Ovary (tissue), 9 donors: Measurements from ENCODE around the gene ALOX12B. TPM values are rescaled to one million over a fixed set of nuclear protein-coding genes. Genes with fewer than 3 reads are reported as not detected.

ENCODE experiments used
- DNase-seq, 5 donors: peaks; one replicate each; pipeline ENCODE4 v3.0.0-alpha.2; 2019 to 2020
- H3K27ac ChIP-seq, 2 donors: fragments of 200-600 bp; one replicate each; pipeline versions ENCODE4 v1.5.1 to v1.8.0; 2019 to 2022
- H3K27me3 ChIP-seq: fragments of 200-600 bp; one replicate; pipeline ENCODE4 v1.8.0; 2022
- H3K36me3 ChIP-seq: fragments of 200-600 bp; sonication (generic); one replicate; pipeline ENCODE4 v1.5.1; 2019
- H3K4me1 ChIP-seq: one replicate; pipeline ENCODE4 v1.8.1; 2013; ENCODE audit warnings: mild to moderate bottlenecking, moderate library complexity; ENCODE audit not compliant: insufficient read depth
- H3K4me3 ChIP-seq: fragments of 200-600 bp; sonication (generic); one replicate; pipeline ENCODE4 v1.5.1; 2017
- H3K9me3 ChIP-seq, 2 donors: fragments of 200-600 bp in 1 of 2; sonication (generic) in 1 of 2; one replicate each; pipeline versions ENCODE4 v1.5.1 to v1.8.1; 2013 to 2019; ENCODE audit warnings: mild to moderate bottlenecking in 1 of 2, moderate library complexity in 1 of 2
- EP300 ChIP-seq: sonication (generic); formaldehyde crosslinking; IDR thresholded peaks from one replicate; pipeline ENCODE4 v1.6.1; 2017; ENCODE audit warnings: antibody characterized with exemption
- POLR2A ChIP-seq: fragments of 450-650 bp; IDR thresholded peaks from one replicate; pipeline ENCODE4 v1.6.1; 2017; ENCODE audit warnings: antibody characterized with exemption, mild to moderate bottlenecking, moderate library complexity
- WGBS, 3 donors: extraction: QIAGEN DNeasy Blood & Tissue Kit in 1 of 3; methylation state at CpG; one replicate each; pipeline versions ENCODE4 v1.1.5 to v1.1.7; 2013 to 2017; 5-methylcytosine and 5-hydroxymethylcytosine counted together
- intact Hi-C, 4 donors: fragments of 100-400 bp; cut with DNase I; formaldehyde crosslinking; loops; one replicate each; pipeline versions ENCODE4 v1.11.0 to v1.15.1; 2022 to 2023
- polyA plus RNA-seq, 2 donors: library from polyadenylated mRNA; stranded (reverse); fragments of 200-250 nt in 1 of 2; fragments of 350-450 nt in 1 of 2; fragmentation: Illumina TruSeq in 1 of 2; extraction: RNeasy Lipid Tissue Mini Kit (QIAGEN cat#74804) in 1 of 2; gene quantifications; one replicate each; pipeline ENCODE4 v1.2.3, GENCODE V29; 2013 to 2014
- total RNA-seq, 7 donors: library from RNA; depleted of rRNA in 2 of 7; stranded (reverse); fragments of >200 nt in 2 of 7; fragmentation: NEBNext Ultra II Directional in 3 of 7; extraction: Animal tissue kit (Norgen Biotek cat#: 25700) in 3 of 7; gene quantifications; one replicate each; pipeline versions ENCODE4 v1.1.0 to v1.2.4, GENCODE V29; 2016 to 2023
- TF ChIP-seq, protein P1 (sequence below), 3 donors: fragments of 450-650 bp in 2 of 3; fragments of 200-600 bp in 1 of 3; IDR thresholded peaks; one replicate each; pipeline versions ENCODE4 v1.5.1 to v1.8.0; 2016 to 2022; ENCODE audit warnings: antibody characterized with exemption in 3 of 3, mild to moderate bottlenecking in 1 of 3
- donor health status: DM: no; HTN: no; CAD: no; lungs with moderate emphysema.
- donor health status: DM: no; HTN: no; CAD: no.
- donor health status: Bipolar disorder and iron deficiency.
- donor health status: DM: yes; HTN: yes; CAD: no.
- donor health status: DM: no; HTN: no; CAD: no.
- donor health status: DM: yes; HTN: yes; CAD: no.

Gene ALOX12B
- total and polyA plus RNA-seq, 9 donors = 0.70 TPM; not detected in 8

DNA sequence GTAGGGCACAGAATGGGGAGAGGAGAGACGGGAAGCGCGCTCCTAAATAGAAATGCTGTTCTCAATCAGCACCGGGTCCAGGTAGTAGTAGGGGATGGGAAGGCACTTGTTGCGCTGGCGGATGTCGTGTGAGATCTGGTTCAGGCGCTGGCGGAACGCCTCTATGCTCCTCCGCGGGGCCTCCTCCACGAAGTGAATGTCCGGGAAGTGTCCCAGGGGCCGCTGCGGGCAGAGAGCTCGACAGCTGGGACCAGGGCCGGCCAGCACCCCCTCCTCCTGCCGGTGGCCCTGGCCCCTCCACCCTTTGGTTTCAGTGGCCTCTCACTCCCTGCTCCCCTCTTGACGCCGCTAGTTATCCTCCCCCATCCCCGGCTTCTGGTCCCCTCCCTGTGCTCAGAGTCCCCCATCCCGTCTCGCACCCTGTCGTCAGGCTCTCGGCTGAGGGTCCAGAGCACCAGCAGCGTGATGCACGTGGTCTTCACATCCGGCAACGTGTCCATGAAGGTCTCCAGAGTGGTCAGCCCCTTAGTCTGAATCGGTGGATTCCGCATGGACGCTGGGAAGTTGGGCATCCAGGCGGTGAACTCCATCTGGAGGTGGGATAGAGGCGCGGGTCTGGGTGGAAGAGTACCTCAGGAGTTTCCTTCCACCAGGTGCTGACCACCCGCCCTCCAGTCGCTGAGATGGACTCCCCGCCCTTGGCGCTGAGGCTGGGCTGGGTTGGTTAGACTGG lies 14.6 kb downstream of the ALOX12B start:
- 2 to 3% (median 3%) methylated on average over 40 of the region's 40 CpGs for WGBS, 3 donors
- H3K36me3 ChIP-seq = no peaks in the 10 kb centered on the region
- H3K9me3 ChIP-seq = no peaks in the 10 kb centered on the region
- H3K4me3 ChIP-seq = no peak overlapping the region
- no peak for DNase-seq
- no peaks in the 10 kb centered on the region for H3K27me3 ChIP-seq
- no peaks in the 10 kb centered on the region for H3K4me1 ChIP-seq
- intact Hi-C loops = loop anchor here in 2 of 4 donors (5.0 to 10.0 kb wide), 2 partner anchors 229 to 232 kb away; no protein-coding TSS in a partner anchor
- TF ChIP-seq, protein P1, sequence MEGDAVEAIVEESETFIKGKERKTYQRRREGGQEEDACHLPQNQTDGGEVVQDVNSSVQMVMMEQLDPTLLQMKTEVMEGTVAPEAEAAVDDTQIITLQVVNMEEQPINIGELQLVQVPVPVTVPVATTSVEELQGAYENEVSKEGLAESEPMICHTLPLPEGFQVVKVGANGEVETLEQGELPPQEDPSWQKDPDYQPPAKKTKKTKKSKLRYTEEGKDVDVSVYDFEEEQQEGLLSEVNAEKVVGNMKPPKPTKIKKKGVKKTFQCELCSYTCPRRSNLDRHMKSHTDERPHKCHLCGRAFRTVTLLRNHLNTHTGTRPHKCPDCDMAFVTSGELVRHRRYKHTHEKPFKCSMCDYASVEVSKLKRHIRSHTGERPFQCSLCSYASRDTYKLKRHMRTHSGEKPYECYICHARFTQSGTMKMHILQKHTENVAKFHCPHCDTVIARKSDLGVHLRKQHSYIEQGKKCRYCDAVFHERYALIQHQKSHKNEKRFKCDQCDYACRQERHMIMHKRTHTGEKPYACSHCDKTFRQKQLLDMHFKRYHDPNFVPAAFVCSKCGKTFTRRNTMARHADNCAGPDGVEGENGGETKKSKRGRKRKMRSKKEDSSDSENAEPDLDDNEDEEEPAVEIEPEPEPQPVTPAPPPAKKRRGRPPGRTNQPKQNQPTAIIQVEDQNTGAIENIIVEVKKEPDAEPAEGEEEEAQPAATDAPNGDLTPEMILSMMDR (IDR thresholded peaks at IDR 0.05) = no peak
- TF ChIP-seq POLR2A (no peak), EP300 (no peak)
- H3K27ac ChIP-seq = no peak overlapping the region

DNA sequence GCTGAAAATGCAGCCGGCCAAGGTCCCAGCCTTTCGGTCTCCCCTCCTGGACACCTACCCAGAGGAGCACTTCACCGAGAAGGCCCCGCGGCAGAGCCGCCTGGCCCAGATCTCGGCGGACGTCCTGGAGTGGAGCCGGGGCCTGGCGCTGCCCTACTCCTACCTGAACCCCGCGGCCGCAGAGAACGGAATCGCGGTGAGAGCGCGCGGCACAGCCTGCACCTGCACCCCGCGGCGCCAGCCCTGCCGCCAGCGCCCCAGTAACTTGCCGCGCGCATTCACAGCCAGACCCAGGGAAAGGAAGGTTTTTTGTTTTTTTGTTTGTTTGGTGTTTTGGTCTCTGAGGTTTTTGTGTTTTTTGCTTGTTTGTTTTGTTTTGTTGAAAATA lies 15.2 kb downstream of the ALOX12B start:
- Histone ChIP-seq H3K4me1 (no peaks in the 10 kb centered on the region), H3K27me3 (no peaks in the 10 kb centered on the region), H3K36me3 (no peaks in the 10 kb centered on the region), H3K9me3 (no peaks in the 10 kb centered on the region), H3K27ac (no peak overlapping the region), H3K4me3 (no peak overlapping the region)
- TF ChIP-seq EP300 (no peak), POLR2A (no peak)
- TF ChIP-seq, protein P1 (IDR thresholded peaks at IDR 0.05) = no peak
- DNase-seq = no peak
- intact Hi-C loops = loop anchor here in 2 of 4 donors (5.0 to 10.0 kb wide), 2 partner anchors 230 to 232 kb away; no protein-coding TSS in a partner anchor
- 4 to 7% (median 6%) methylated on average over 28 of the region's 28 CpGs for WGBS, 3 donors

DNA sequence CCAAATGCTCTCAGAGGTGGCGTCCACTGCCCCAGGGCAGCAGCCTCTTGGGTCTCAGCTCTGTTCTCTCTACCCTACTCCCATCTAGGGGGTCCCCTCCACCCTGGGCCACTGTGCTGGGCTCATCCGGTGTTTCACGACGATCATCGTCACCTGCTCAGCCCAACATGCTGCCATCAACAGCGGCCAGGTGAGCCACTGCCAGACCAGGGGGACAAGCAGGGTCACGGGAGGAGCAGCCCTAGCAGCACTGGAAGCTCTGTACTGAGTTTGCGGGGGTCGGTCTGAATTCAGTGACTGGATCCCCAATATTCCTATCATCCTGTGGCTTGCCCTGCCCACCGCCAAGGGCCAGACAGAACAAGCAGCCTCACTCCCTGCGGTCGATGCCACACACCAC lies 16.0 kb downstream of the ALOX12B start:
- WGBS, 3 donors = 81 to 94% (median 90%) methylated on average over 12 of the region's 12 CpGs
- H3K36me3 ChIP-seq = no peaks in the 10 kb centered on the region
- no peak overlapping the region for H3K4me3 ChIP-seq
- H3K27ac ChIP-seq = no peak overlapping the region
- no peaks in the 10 kb centered on the region for H3K4me1 ChIP-seq
- TF ChIP-seq EP300 = no peak
- TF ChIP-seq, protein P1 (IDR thresholded peaks at IDR 0.05) = no peak
- TF ChIP-seq POLR2A = no peak
- no peak for DNase-seq
- intact Hi-C loops = loop anchor here in 2 of 4 donors (5.0 to 10.0 kb wide), 2 partner anchors 231 to 233 kb away; no protein-coding TSS in a partner anchor
- no peaks in the 10 kb centered on the region for H3K27me3 ChIP-seq
- no peaks in the 10 kb centered on the region for H3K9me3 ChIP-seq

DNA sequence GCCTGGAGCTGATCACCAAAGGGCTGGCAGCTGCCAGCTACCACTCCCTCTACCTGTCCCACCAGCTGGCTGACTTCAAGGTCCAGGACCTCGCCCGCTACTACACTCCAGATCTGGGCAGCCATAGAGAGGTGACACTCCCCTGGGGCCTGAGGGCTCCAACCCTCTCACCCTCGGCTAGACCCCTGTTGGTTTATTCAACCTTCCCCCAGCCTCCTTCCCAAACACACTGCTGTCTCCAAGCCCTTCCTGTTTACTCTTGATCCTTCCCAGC lies 18.0 kb downstream of the ALOX12B start:
- no peaks in the 10 kb centered on the region for H3K36me3 ChIP-seq
- intact Hi-C loops = no loop called here
- no peaks in the 10 kb centered on the region for H3K9me3 ChIP-seq
- no peak overlapping the region for H3K4me3 ChIP-seq
- H3K27me3 ChIP-seq = no peaks in the 10 kb centered on the region
- DNase-seq = no peak
- WGBS, 3 donors = 72 to 83% (median 75%) methylated on average over 3 of the region's 3 CpGs
- no peak overlapping the region for H3K27ac ChIP-seq
- TF ChIP-seq EP300 (no peak), POLR2A (no peak)
- TF ChIP-seq, protein P1 (IDR thresholded peaks at IDR 0.05) = no peak
- no peaks in the 10 kb centered on the region for H3K4me1 ChIP-seq
